ENCODE measurements around the gene MRNIP. TPM values are rescaled to one million over a fixed set of nuclear protein-coding genes. Genes with fewer than 3 reads are reported as not detected.

The MRNIP gene
- total RNA-seq, 4 donors from 2014 or later = 15.3 to 26.8 (median 17.7) TPM

- TF ChIP-seq CTCF (IDR thresholded peaks at IDR 0.05) = no peak
- no peak for DNase-seq (ENCODE audit: low spot score)
- no peak for ATAC-seq (ENCODE audit: low FRiP score)
Observed at GRCh38 chr5:179870403-179870903, 11.8 kb upstream of the MRNIP start.

GRCh38 chr5:179869641-179870402, 11.2 kb upstream of the MRNIP start:
- DNase-seq (ENCODE audit: low spot score) (no peak), ATAC-seq (ENCODE audit: low FRiP score) (no peak)
- TF ChIP-seq CTCF (IDR thresholded peaks at IDR 0.05) = no peak

GRCh38 chr5:179869101-179869500, 10.5 kb upstream of the MRNIP start:
- TF ChIP-seq CTCF (IDR thresholded peaks at IDR 0.05) = no peak
- ATAC-seq (ENCODE audit: low FRiP score) = no peak
- no peak for DNase-seq (ENCODE audit: low spot score)

GRCh38 chr5:179868541-179868940, 9.9 kb upstream of the MRNIP start:
- DNase-seq (ENCODE audit: low spot score) (no peak), ATAC-seq (ENCODE audit: low FRiP score) (no peak)
- no peak for TF ChIP-seq CTCF (IDR thresholded peaks at IDR 0.05)

- DNase-seq (ENCODE audit: low spot score) = no peak
Observed at GRCh38 chr5:179867476-179867875, 8.9 kb upstream of the MRNIP start.

GRCh38 chr5:179867079-179867465, 8.5 kb upstream of the MRNIP start:
- DNase-seq (ENCODE audit: low spot score) (no peak), ATAC-seq (ENCODE audit: low FRiP score) (no peak)
- TF ChIP-seq CTCF (IDR thresholded peaks at IDR 0.05) = no peak

More at GRCh38 chr5:179867476-179867875, 8.9 kb upstream of the MRNIP start:
- no peak for TF ChIP-seq CTCF (IDR thresholded peaks at IDR 0.05)
- no peak for ATAC-seq (ENCODE audit: low FRiP score)

Data from omental fat pad (tissue), 4 donors.